Progenitor cell of endocrine pancreas (in vitro differentiated cells): ENCODE results near the gene SOHLH1. TPM values are rescaled to one million over a fixed set of nuclear protein-coding genes. Genes with fewer than 3 reads are reported as not detected.

ENCODE experiments used
- DNase-seq: peaks from one replicate; pipeline ENCODE4 v3.0.0; 2021; ENCODE audit warnings: low spot score; ENCODE audit not compliant: unreplicated experiment
- H3K27ac Mint-ChIP-seq: 2 replicates; pipeline ENCODE4 v1.8.0; 2021; ENCODE audit warnings: mild to moderate bottlenecking, moderate library complexity, mixed read lengths
- H3K27me3 Mint-ChIP-seq: 2 replicates; pipeline ENCODE4 v1.8.0; 2021; ENCODE audit warnings: mixed read lengths
- H3K36me3 Mint-ChIP-seq: 2 replicates; pipeline ENCODE4 v1.8.0; 2022; ENCODE audit warnings: mixed read lengths; ENCODE audit not compliant: insufficient read depth
- H3K4me1 Mint-ChIP-seq: 2 replicates; pipeline ENCODE4 v1.8.0; 2021; ENCODE audit warnings: low read depth, mixed read lengths
- H3K4me3 Mint-ChIP-seq: 2 replicates; pipeline ENCODE4 v1.8.0; 2021; ENCODE audit warnings: low read depth, mild to moderate bottlenecking, moderate library complexity, mixed read lengths
- H3K9me3 Mint-ChIP-seq: 2 replicates; pipeline ENCODE4 v1.8.0; 2021; ENCODE audit warnings: low read depth, mixed read lengths
- CTCF ChIP-seq: fragments of 200-600 bp; sonication (generic); IDR thresholded peaks from one replicate; pipeline ENCODE4 v1.5.0; 2021; ENCODE audit warnings: antibody characterized with exemption, mild to moderate bottlenecking; ENCODE audit not compliant: unreplicated experiment
- total RNA-seq: library from RNA; stranded (reverse); gene quantifications from 2 replicates; pipeline ENCODE4 v1.2.1, GENCODE V29; 2021

Gene SOHLH1
- total RNA-seq, 1 donor from 2014 or later: not detected

- peaks cover 2% of the 10 kb centered on the region for H3K36me3 Mint-ChIP-seq
- H3K27me3 Mint-ChIP-seq: no peaks in the 10 kb centered on the region
- H3K9me3 Mint-ChIP-seq: peaks cover 23% of the 10 kb centered on the region
Measured at GRCh38 chr9:135655317-135655716, 44.0 kb downstream of the SOHLH1 start.

GRCh38 chr9:135650408-135650807, 48.9 kb downstream of the SOHLH1 start:
- Mint-ChIP-seq H3K4me3 (no peak overlapping the region), H3K36me3 (peaks cover 2% of the 10 kb centered on the region), H3K27me3 (no peaks in the 10 kb centered on the region), H3K4me1 (no peaks in the 10 kb centered on the region), H3K27ac (no peak overlapping the region), H3K9me3 (peaks cover 51% of the 10 kb centered on the region)
- no peak for DNase-seq
- TF ChIP-seq CTCF: no peak

More at GRCh38 chr9:135655317-135655716, 44.0 kb downstream of the SOHLH1 start:
- no peak for DNase-seq
- no peaks in the 10 kb centered on the region for H3K4me1 Mint-ChIP-seq
- TF ChIP-seq CTCF: no peak
- no peak overlapping the region for H3K27ac Mint-ChIP-seq
- no peak overlapping the region for H3K4me3 Mint-ChIP-seq

DNA sequence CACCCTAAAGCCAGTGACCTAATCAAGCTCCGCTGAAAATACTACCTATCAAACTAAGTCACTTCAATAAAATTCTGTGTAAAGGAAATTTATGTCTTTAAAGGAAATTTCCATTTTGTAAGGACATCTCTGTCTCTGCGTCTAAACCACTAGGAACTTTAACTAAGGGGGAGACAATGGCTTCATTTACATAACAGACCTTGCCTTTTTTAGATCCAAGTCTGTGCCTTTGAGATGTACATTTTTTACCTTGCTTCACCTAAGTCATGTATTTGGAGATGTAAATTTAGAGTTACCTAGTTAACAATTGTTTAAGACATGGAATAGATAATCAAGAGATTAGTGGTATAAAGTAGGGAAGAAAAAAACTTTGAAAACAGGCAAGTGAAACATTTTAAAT, 49.8 kb downstream of the SOHLH1 start:
- no peak for TF ChIP-seq CTCF
- no peak overlapping the region for H3K27ac Mint-ChIP-seq
- peaks cover 1% of the 10 kb centered on the region for H3K4me1 Mint-ChIP-seq
- no peaks in the 10 kb centered on the region for H3K27me3 Mint-ChIP-seq
- peaks cover 57% of the 10 kb centered on the region for H3K9me3 Mint-ChIP-seq
- DNase-seq: no peak
- peaks cover 3% of the 10 kb centered on the region for H3K36me3 Mint-ChIP-seq
- H3K4me3 Mint-ChIP-seq: no peak overlapping the region

DNA sequence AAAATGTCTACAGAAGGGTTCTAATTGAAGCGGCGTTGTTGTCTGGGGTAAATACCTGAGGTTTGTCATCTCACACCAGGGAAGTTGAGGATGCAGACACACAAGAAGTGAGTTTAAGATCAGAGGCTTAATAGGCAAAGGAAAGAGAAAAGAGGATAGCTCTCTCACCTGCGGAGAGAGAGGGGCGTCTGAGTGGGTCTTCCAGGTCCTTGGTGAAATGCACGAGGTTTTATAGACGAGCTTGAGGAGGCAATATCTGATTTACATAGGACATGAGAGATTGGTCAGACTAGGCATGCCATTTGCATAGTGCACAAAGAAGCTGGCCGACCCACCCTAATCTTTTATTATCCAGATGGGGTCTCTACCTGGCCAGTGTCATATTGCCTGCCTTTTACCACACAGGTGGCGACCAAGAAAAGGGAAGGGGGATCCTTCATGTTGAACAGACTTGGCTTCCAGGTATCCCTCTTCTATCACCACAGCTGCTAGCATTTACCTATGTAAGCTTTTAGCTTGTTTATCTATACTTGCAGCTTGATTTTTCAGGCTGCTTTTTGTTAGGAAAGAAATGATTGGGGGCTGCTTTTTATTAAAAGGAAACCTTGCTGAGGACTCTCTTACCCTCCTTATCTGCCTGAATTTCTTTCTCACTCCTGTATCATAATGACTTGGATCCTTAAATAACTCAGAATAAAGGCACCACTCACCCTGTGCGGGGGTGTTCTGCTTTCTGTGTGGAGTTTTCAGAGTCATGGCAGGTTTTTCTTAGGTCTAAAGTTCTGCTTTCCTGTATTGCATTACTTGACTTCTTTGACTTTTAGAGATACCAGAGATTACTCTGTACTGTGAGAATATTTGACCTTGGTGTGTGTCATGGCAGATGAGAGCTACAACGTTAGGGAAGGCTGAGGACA, 50.5 kb downstream of the SOHLH1 start:
- H3K27ac Mint-ChIP-seq: no peak overlapping the region

DNA sequence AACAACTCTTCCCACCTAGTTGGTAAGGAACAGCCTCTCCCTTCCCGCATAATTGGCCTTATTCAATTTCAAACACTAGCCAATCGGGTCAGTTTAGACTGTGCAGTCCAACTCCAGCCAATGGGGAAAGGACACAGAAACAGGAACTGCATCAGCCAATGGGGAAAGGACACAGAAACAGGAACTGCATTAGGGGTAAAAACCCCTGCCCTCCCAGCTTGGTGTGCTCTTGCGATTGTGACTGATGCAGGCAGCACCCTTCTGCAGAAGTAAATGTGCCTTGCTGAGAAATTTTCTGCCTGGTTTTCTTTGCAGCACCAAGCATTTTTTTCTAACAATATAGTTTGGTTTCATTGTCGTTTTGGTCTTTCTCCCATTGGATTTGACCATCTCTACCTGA, 51.4 kb downstream of the SOHLH1 start:
- Mint-ChIP-seq H3K36me3 (peaks cover 3% of the 10 kb centered on the region), H3K9me3 (peaks cover 60% of the 10 kb centered on the region), H3K4me3 (no peak overlapping the region), H3K27me3 (no peaks in the 10 kb centered on the region), H3K27ac (no peak overlapping the region), H3K4me1 (peaks cover 2% of the 10 kb centered on the region)
- TF ChIP-seq CTCF: no peak
- DNase-seq: no peak

More for the DNA sequence above, 50.5 kb downstream of the SOHLH1 start:
- no peak for TF ChIP-seq CTCF
- Mint-ChIP-seq H3K9me3 (peaks cover 62% of the 10 kb centered on the region), H3K4me1 (peaks cover 2% of the 10 kb centered on the region), H3K27me3 (no peaks in the 10 kb centered on the region), H3K4me3 (no peak overlapping the region), H3K36me3 (peaks cover 3% of the 10 kb centered on the region)
- DNase-seq: no peak
